Stimulated activated CD4-positive, alpha-beta T cell treated with anti-CD3 and anti-CD28 coated beads, Interleukin-1b, Interleukin-23, amount 100 ng/mL, for 48 hours (primary cell): ENCODE results near the gene CLDN4.

Experiments used
- DNase-seq: peaks from one replicate; pipeline ENCODE4 v3.0.0-alpha.2; 2020

CLDN4 gene

DNA sequence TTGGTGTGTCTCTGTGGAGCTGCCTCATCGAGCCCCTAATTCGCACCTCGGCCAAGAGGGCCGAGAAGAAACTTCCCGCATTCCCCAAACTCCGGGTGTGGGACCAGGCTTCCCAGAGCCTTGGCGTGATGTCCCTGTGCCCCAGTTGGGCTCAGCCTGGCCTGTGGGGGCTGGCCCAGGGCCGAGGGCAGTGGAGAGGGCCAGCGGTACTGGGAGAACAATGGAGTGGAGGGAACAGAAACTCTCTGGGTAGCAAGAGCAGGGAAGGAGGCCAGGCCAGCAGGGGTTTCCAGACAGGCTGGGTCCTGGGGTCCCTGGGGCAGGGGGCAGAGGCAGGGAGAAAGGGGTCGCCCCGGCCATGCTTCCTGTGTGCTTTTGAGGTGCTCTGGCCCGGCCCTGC, 46.2 kb downstream of the CLDN4 start:
- no peak for DNase-seq

DNA sequence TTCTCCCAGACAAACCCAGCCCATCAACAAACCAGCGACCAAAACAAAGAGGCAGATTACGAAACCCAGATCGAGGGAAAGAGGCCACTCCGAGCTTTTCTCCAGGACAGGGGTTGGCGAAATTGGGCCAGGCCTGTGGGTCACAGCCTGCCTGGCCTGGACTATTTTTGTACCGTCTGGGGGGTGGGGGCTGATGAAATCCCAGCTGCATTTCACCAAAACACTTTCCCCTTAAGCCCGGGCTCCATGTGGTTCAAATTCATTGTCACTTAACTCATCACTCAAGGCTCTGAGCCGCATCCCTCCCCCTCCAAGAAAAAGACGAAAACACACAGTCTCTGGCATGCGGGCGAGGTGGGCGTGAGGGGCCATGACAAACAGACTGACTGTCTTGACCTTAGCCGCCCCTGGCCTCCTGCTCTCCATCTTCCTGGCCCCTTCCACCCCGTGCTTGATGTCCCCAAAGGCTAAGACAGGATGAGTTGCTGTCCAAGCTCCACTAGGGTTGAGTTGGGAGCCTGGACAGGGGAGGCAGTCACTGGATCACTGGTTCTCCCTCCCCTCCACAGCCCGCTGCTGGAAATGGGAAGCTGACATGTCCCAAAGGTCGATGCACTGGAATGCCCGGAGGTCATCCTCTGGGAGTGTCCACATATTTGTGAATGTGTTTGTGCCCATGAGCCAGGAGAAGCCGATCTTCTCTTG, 49.3 kb downstream of the CLDN4 start:
- DNase-seq: no peak

DNA sequence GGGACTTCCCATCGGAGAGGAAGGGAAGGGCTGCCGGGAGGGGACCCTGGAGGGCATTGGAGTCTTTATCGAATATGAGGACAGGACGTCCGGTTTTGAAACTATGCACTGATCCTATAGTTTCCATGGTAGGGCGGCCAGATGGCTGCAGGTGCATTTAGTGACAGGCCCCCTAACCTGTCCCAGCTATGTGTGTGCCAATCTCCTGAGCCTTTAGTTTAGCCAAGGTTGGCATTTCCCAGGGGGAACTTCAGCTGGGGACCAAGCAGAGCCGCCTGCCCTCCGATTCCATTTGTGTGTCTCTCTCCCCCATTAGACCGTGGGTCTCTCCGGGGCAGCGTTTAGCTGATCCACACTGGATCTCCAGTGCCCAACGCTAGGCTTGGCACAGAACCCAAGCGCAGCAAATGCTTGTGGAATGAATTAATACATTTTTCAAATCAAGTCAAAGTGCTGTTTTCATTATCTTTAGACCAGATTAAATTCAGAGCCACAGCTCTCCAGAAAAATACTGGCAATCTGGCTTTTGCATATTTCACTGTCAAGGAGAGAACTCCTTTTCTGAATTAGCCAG, 50.0 kb downstream of the CLDN4 start:
- DNase-seq: no peak

DNA sequence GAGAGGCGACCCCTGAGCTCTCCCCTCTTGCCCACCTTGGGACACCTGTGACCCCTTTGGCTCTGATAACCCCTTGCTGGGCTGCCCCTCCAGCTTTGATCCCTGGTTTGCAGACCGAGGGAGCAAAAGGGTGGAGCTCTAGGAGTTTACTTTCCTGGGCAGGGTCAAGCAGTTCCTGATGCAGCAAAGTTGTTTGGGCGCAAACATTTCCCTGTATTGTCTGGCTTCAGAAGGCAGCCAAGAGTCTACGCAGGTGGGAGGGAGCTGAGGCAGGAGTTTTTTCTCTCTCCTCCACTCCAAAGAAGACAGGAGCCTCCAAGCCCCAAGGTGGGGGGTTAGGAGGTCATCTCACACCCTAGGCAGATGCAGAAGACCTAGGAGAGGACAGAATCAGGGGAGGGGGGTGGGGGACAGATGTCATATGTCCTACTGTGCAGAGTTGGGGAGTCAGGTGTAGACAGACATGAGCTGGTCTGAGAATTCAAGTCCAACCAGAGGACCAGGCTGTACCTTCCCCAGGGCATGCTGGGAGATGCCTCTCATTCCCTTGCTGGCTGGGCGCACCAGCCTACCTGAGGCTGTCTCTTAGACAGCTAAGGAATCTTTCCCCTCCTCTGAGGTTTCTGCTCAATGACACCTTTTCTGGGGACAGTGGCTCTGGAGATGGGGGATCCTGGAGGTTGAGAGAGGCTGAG, 50.7 kb downstream of the CLDN4 start:
- DNase-seq: no peak

DNA sequence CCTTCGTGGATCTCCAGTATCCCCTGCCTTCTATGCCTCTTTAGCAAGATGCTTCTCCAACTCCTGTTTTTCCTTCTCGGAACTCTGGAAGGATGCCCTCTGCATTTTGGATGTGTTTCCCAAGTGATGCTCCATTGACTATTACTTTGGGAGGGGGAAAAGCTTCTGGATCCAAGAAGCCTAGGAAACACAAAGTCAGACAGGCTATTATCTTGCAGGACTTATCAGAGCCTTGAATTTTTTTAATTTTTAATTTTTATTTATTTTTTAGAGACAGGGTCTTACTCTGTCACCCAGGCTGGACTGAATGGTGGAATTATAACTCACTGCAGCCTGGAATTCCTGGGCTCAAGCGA, 51.2 kb downstream of the CLDN4 start:
- DNase-seq: no peak
